HG03442 (cell line): ENCODE measurements around the gene JAK1.

Experiments used
- ATAC-seq: cut with Tn5 transposase; IDR thresholded peaks from one replicate; pipeline ENCODE4 v1.9.1; 2021; ENCODE audit warnings: mild to moderate bottlenecking, moderate library complexity; ENCODE audit not compliant: unreplicated experiment

Gene JAK1

DNA sequence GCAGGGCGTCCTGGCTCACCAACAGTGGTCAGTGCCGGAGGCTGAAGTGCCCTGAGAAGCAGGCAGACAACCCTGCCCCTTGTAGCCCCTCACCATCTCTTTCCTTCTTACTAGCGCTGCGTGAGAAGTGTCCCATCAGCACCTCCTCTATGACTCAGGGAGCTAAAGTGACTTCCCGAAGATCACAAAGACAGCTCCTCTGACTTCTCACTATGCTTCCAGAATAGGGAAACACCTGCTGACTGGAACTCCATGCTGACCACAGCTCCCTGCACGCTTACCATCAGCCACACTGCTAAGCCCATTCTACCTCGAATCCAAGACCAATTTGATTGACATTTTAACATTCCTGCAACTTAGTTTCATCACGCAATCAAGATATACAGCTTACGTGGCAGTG, 92.8 kb downstream of the JAK1 start:
- no peak for ATAC-seq

- ATAC-seq = no peak
Measured at GRCh38 chr1:64872067-64872466, 94.3 kb downstream of the JAK1 start.

GRCh38 chr1:64871256-64871655, 95.1 kb downstream of the JAK1 start:
- ATAC-seq = no peak

DNA sequence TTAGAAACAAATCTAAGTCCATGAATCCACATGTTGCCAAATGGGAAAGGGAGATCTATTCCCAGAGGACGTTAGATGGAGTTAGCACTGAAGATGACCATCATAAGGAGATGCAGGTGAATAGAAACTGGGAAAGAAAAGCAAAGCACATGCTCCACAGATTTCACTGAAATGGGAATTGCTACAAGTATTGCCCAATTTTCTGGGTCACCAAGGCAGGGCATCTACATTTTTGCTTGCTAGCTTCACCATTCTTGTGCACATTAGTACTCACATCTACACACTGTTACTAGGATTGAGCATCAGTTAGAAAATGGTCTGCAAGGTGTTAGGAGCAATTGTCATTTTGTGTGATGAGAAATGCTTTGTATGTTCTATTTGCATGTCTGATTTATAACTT, 99.1 kb downstream of the JAK1 start:
- ATAC-seq = no peak

DNA sequence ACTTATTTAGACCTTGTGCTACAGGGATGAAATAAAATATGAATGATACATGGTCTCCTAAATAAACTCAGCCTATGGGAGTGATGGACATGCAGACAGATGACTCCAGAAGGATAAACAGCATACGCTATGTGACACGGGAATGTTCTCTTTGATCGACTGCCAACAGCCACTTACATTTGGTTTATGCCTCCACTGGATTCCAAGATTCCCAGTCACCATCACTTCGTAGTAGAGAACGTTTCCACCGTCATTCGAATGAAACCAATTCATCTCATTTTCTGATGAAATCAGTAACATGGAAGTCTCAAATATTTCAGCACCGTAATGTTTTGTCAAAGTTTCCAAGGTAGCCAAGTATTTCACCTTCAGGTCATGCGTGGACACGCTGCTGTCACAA, 99.7 kb downstream of the JAK1 start:
- no peak for ATAC-seq

GRCh38 chr1:64865105-64865757, 101.1 kb downstream of the JAK1 start:
- ATAC-seq = no peak

DNA sequence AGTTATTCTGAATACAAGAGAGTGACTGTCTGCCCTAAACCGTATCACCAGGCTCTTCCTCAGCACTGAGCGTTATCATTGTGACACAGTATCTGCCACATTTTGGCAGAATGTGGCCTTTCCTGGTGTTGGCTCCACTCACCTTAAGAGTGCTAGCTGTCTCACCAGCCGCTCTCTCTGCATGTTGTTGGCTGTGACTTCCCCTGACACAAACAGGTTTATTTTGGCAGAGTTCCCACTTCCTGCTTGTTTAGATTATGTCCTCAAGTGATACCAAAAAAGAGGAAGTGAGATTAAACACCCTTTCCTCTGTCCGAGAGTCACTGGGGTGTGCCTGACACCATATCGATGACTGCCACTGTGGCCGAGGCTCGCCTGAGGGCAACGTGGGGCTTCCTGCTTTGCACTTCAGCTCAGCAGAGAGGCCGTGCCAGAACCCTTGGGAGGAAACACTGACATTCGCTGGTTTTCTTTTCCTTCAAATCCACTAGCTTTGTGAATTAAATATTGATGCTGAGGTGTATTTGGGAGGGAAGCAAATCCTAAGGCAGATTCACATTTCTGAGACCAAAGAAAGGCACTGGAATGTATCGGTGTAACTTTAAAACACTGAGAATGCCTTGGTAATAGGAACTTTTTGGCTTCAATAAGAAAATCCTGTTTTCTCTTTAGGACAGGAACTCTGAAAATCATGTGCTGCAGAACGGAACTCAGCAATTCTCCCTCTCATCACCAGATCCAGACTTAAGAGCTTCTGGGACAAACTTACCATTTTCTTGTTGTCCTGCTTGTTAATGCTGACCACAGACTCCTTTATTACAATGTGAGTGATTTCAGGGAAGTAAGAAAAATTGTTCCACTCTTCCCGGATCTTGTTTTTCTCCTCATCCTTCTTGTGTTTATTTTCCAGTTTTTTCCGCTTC, 102.1 kb downstream of the JAK1 start:
- peak; percentile 99 for ATAC-seq

DNA sequence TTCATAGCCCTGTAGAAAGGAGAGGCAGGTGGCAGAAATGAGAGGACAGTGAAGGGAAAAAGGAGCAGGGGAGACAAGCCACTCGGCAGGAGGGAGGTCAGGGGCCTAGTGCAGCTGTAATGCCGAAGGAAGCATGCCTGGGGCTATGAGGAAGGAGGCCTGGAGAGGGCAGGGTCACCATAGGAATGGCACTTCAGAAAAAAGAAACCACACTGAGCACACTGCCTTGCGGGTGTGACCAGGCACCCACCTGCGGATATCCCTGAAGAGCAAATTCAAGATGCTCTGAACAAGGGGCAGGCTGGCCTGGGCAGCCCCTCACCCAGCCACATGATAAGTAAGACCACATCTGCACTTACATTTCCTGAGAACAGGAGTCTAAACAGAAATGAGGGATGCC, 104.7 kb downstream of the JAK1 start:
- ATAC-seq = no peak

- no peak for ATAC-seq
Measured at GRCh38 chr1:64857347-64857746, 109.0 kb downstream of the JAK1 start.

- no peak for ATAC-seq
Measured at GRCh38 chr1:64856553-64856952, 109.8 kb downstream of the JAK1 start.

DNA sequence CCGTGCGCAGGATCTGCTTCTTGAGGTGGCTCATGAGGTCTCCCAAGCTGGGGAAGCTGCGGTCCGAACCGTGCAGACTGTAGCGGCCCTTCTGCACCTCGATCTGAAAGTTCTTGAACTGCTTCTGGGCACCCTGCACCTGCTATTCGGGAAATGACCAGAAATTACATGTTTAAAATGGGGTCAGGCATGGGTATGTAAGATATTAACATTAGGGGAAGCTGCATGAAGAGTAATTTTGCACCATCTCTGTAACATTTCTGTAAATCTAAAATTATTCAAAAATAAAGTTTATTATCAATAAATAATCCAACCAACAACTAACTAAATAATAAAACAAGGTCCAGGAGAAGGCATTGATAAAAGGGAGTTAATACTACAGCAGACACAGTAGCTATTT, 110.8 kb downstream of the JAK1 start:
- no peak for ATAC-seq

DNA sequence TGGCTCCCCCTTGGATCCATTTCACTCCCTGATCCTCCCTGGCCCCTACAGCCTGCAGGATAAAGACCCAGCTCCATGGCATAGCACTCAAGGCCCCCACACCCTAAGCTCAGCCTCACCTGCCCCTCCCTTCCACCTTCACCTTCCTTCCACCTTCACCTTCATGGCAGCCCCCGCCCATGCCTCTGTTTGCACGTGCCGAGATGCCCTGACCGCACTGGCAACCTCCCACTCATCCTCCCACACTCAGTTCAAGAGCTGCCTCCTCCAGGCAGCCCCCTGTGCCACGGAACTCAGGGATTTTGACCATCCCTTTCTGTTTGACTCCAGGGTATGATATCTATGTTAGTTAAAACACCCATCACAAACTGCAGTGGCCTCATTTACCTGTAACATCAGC, 111.7 kb downstream of the JAK1 start:
- ATAC-seq = no peak

DNA sequence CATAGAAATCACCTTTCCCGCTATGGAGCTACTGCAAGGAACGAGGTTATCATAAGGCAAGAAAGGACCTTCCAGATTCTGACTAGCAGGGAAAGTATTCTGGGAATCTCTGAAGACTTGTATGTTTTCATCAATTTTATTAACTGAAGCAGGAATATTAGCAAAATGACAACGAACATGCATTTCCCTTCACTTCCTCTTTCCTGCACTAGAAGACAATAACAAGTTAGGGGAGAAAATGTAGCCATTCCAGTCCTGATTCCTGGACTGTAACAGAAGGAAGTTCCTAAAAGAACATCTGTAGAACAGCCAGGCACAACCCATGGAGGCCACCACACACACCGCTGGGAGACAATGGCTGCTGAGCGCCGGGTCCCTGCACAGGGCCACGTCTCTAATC, 114.7 kb downstream of the JAK1 start:
- ATAC-seq = no peak

GRCh38 chr1:64850846-64851245, 115.5 kb downstream of the JAK1 start:
- ATAC-seq = no peak

GRCh38 chr1:64849942-64850341, 116.4 kb downstream of the JAK1 start:
- no peak for ATAC-seq

DNA sequence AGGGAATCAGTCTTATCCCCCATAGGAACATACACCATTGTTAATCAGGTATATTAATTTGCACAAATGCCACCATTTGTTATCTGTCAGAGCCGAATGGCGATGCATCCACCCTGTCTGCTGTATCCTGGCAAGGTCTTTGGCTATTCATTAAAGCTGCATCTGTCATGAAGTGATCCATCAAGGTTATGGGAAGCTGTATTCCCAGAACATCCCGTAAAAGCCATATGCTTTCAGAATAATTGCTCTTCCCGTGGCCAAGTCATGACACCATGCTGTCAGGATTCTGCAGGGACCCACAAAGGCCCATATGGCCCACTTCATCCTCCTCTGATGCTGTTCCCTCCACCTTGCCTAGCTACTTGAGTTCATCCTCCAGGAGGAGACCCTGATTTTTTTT, 117.5 kb downstream of the JAK1 start:
- ATAC-seq = no peak

DNA sequence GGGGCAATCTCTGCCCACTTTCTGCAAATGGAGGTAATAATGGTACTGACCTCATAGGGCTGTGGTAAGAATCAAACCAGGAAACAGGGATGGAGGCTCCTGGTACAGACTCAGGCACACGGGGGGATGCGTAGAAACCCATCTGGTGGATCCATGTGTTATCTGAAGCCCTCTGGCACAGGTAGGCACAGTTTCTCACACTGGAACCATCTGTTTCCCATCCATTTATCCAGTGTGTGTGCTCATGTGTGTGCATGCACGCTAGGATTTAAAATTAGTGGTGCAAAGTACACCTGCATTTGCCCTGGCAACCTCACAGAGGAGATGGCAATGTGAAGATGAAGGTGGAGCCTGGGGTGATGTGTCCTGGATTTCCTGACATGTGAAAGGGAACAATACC, 118.2 kb downstream of the JAK1 start:
- ATAC-seq = no peak

GRCh38 chr1:64847666-64848065, 118.7 kb downstream of the JAK1 start:
- no peak for ATAC-seq

GRCh38 chr1:64846573-64847430, 119.5 kb downstream of the JAK1 start:
- ATAC-seq = no peak

DNA sequence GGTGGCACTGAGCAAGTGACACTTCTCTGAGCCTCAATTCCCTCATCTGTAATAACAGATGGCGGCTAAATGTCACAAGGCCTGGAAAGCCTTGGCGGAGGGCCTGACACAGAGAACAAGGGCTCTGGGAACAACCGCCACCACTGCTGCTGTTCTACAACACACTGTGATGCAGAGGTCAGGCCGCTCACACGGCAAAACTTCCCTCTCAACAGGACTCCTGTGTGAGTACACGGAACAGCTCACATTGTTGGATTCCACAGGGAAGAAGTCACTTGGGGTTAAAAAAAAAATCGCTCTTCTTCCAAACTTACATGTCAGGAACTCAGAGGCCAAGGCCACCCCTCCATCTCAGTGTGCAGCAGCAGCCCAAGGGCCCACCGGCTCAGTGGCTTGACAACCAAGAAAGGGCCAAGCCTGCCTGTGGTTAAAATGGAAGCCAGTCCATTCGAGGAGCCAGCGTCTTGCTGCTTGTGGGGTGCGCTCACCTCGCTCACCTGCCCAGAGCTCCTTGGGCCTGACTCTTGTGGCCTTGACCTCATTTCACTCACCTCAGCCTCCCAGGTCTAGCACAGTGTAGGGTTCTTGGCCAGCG, 120.4 kb downstream of the JAK1 start:
- ATAC-seq = no peak

DNA sequence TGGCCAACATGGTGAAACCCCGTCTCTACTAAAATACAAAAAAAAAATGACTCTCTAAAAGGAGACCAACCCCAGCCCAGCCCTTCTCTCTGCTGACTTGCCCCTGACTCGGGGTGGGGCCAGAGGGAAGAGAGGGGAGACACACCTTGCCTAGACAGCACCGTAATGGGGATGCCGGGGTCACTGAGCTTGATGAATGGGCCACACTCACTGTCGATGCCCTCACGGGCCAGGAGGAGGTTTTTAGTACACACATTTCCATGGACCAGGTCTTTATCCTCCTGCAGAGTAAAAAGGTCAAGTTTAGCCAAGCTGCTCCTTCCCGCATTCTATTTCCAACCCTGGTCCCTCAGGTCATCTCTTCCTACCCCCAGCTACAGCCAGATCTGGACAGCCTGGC, 121.7 kb downstream of the JAK1 start:
- ATAC-seq = no peak
